HL-60 (cell line): ENCODE data around the gene TIMM23.
"Not testable (repeated sequence)": the region's sequence is repeated elsewhere in the genome, so short reads cannot be mapped to it uniquely, and the experiment has no call there.

ENCODE experiments used
- REST ChIP-seq: IDR thresholded peaks from 2 replicates; pipeline ENCODE4 v1.6.1; 2012; ENCODE audit warnings: low read depth; ENCODE audit not compliant: insufficient replicate concordance
- TF ChIP-seq, protein P1 (sequence below): IDR thresholded peaks from one replicate; pipeline ENCODE4 v1.5.1; 2011; ENCODE audit warnings: low read length, control low read depth, inconsistent platforms; ENCODE audit not compliant: insufficient read depth

DNA sequence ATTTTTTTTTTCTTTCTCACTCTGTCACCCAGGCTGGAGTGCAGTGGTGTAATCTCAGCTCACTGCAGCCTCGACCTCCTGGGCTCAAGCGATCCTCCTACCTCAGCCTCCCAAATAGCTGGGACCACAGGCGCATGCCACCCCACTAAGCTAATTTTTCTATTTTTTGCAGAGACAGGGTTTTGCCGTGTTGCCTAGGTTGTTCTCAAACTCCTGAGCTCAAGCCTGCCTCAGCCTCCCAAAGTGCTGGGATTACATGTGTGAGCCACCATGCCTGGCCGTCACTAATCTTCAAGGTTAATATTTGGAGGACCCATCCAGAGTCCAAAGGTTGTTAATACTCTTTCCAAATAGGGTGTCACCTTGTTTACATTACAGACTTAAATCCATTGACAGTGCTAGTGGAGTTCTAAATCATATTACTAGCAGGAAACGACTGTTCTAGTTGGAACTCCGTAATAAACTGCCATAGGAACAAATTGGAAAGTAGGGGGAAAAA, 29.9 kb downstream of the TIMM23 start:
- TF ChIP-seq REST = not testable (repeated sequence)
- TF ChIP-seq, protein P1, sequence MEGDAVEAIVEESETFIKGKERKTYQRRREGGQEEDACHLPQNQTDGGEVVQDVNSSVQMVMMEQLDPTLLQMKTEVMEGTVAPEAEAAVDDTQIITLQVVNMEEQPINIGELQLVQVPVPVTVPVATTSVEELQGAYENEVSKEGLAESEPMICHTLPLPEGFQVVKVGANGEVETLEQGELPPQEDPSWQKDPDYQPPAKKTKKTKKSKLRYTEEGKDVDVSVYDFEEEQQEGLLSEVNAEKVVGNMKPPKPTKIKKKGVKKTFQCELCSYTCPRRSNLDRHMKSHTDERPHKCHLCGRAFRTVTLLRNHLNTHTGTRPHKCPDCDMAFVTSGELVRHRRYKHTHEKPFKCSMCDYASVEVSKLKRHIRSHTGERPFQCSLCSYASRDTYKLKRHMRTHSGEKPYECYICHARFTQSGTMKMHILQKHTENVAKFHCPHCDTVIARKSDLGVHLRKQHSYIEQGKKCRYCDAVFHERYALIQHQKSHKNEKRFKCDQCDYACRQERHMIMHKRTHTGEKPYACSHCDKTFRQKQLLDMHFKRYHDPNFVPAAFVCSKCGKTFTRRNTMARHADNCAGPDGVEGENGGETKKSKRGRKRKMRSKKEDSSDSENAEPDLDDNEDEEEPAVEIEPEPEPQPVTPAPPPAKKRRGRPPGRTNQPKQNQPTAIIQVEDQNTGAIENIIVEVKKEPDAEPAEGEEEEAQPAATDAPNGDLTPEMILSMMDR = not testable (repeated sequence)
